Muscle of back (tissue), 13 donors: ENCODE measurements around the gene JAGN1. TPM values are rescaled to one million over a fixed set of nuclear protein-coding genes. Genes with fewer than 3 reads are reported as not detected.
"Not testable (repeated sequence)": the region's sequence is repeated elsewhere in the genome, so short reads cannot be mapped to it uniquely, and the experiment has no call there.

Experiments used
- DNase-seq, 3 donors: peaks; one replicate each; pipeline versions ENCODE4 v3.0.0 to v3.0.0-alpha.2; 2013
- long read RNA-seq, 9 donors: transcript quantifications; one replicate each; lab custom pipeline, GENCODE V29; 2026
- polyA plus RNA-seq, 10 donors: library from polyadenylated mRNA; unstranded; fragments of 120-200 nt; gene quantifications; one replicate each; pipeline ENCODE4 v1.2.1, GENCODE V29; 2013; ENCODE audit not compliant: insufficient read length in 10 of 10

Gene JAGN1
- polyA plus RNA-seq = 10 to 100 TPM; 24.6 to 33.7 (median 28.8) TPM
- long read RNA-seq, donor 1, transcript JAGN1-201 (2 exons, 1,675 nt) = major isoform, 18 of 25 reads
- long read RNA-seq, donor 1, partial matches to known transcripts = 7 of 25 reads
- long read RNA-seq, donor 1, other reads (novel, unspliced or antisense) = 0 of 25 reads
- long read RNA-seq, donor 2, transcript JAGN1-201 (2 exons, 1,675 nt) = major isoform, 24 of 25 reads
- long read RNA-seq, donor 2, partial matches to known transcripts = 0 of 25 reads
- long read RNA-seq, donor 2, other reads (novel, unspliced or antisense) = 0 of 25 reads
- long read RNA-seq, donor 3 = 0 reads
- long read RNA-seq, donor 4, transcript JAGN1-201 (2 exons, 1,675 nt) = major isoform, 15 of 16 reads
- long read RNA-seq, donor 4, partial matches to known transcripts = 0 of 16 reads
- long read RNA-seq, donor 4, other reads (novel, unspliced or antisense) = 0 of 16 reads
- long read RNA-seq, donor 5, transcript JAGN1-201 (2 exons, 1,675 nt) = major isoform, 16 of 16 reads
- long read RNA-seq, donor 5, partial matches to known transcripts = 0 of 16 reads
- long read RNA-seq, donor 5, other reads (novel, unspliced or antisense) = 0 of 16 reads
- long read RNA-seq, donor 6, transcript JAGN1-201 (2 exons, 1,675 nt) = major isoform, 25 of 25 reads
- long read RNA-seq, donor 6, partial matches to known transcripts = 0 of 25 reads
- long read RNA-seq, donor 6, other reads (novel, unspliced or antisense) = 0 of 25 reads
- long read RNA-seq, donor 7, transcript JAGN1-201 (2 exons, 1,675 nt) = major isoform, 16 of 16 reads
- long read RNA-seq, donor 7, partial matches to known transcripts = 0 of 16 reads
- long read RNA-seq, donor 7, other reads (novel, unspliced or antisense) = 0 of 16 reads
- long read RNA-seq, donor 8, transcript JAGN1-201 (2 exons, 1,675 nt) = major isoform, 12 of 12 reads
- long read RNA-seq, donor 8, partial matches to known transcripts = 0 of 12 reads
- long read RNA-seq, donor 8, other reads (novel, unspliced or antisense) = 0 of 12 reads
- long read RNA-seq, donor 9, partial matches to known transcripts = 0 of 4 reads
- long read RNA-seq, donor 9, other reads (novel, unspliced or antisense) = 0 of 4 reads

GRCh38 chr3:9890249-9891071 lies at the start of gene JAGN1:
TSS of gene JAGN1 (plus strand) at chr3:9890610. CDS start at chr3:9890723, 113 bp downstream.
- DNase-seq = peak; percentile 88 to 96 (median 92)

- DNase-seq = no peak
Measured at GRCh38 chr3:9841015-9841414, 49.4 kb upstream of the JAGN1 start.

GRCh38 chr3:9843715-9844438 lies 46.5 kb upstream of the JAGN1 start, which contains the start of gene RPUSD3:
TSS of gene RPUSD3 (minus strand) at chr3:9844008. CDS start at chr3:9843990, 18 bp downstream.
- DNase-seq = peak; percentile 96 to 99 (median 98)

- DNase-seq = no peak
Measured at GRCh38 chr3:9846231-9846630, 44.2 kb upstream of the JAGN1 start.

- DNase-seq = no peak
Measured at GRCh38 chr3:9846931-9847488, 43.4 kb upstream of the JAGN1 start.

- not testable (repeated sequence) for DNase-seq
Measured at GRCh38 chr3:9847870-9848269, 42.5 kb upstream of the JAGN1 start.

- DNase-seq = peak in 1 of 3 donors; percentile 41
Measured at GRCh38 chr3:9848860-9849259, 41.5 kb upstream of the JAGN1 start.

- DNase-seq = not testable (repeated sequence)
Measured at GRCh38 chr3:9851383-9851782, 39.0 kb upstream of the JAGN1 start.

- DNase-seq = not testable (repeated sequence)
Measured at GRCh38 chr3:9851926-9852325, 38.5 kb upstream of the JAGN1 start.

GRCh38 chr3:9852528-9852927 lies 37.9 kb upstream of the JAGN1 start:
- no peak for DNase-seq

GRCh38 chr3:9854291-9854940 lies 36.0 kb upstream of the JAGN1 start:
- not testable (repeated sequence) for DNase-seq

GRCh38 chr3:9855594-9855993 lies 34.8 kb upstream of the JAGN1 start:
- no peak for DNase-seq

- no peak for DNase-seq
Measured at GRCh38 chr3:9859530-9860025, 30.8 kb upstream of the JAGN1 start.

- no peak for DNase-seq
Measured at GRCh38 chr3:9861201-9861600, 29.2 kb upstream of the JAGN1 start.

GRCh38 chr3:9861626-9862130 lies 28.7 kb upstream of the JAGN1 start:
- DNase-seq = no peak

GRCh38 chr3:9862391-9863057 lies 27.9 kb upstream of the JAGN1 start:
- DNase-seq = peak; percentile 33 to 71 (median 39)

- peak in 1 of 3 donors; percentile 25 for DNase-seq
Measured at GRCh38 chr3:9863058-9863772, 27.2 kb upstream of the JAGN1 start.
